ENCODE measurements around the gene DPM3. TPM values are rescaled to one million over a fixed set of nuclear protein-coding genes. Genes with fewer than 3 reads are reported as not detected.
"Not testable (repeated sequence)": the region's sequence is repeated elsewhere in the genome, so short reads cannot be mapped to it uniquely, and the experiment has no call there.

DPM3 gene
- total RNA-seq (10 to 100 TPM; 46.1 to 70.7 (median 54.4) TPM), polyA plus RNA-seq (100 to 1,000 TPM in 1 of 2 donors, 10 to 100 TPM in 1; 75.4 to 216 TPM)
- long read RNA-seq, donor 1, transcript DPM3-202 (1 exons, 517 nt): minor isoform, 7 of 17 reads
- long read RNA-seq, donor 1, transcript DPM3-203 (2 exons, 409 nt): major isoform, 8 of 17 reads
- long read RNA-seq, donor 1, partial matches to known transcripts: 0 of 17 reads
- long read RNA-seq, donor 1, other reads (novel, unspliced or antisense): 0 of 17 reads
- long read RNA-seq, donor 2, partial matches to known transcripts: 0 of 4 reads
- long read RNA-seq, donor 2, other reads (novel, unspliced or antisense): 0 of 4 reads
- long read RNA-seq, donor 3, transcript DPM3-203 (2 exons, 409 nt): major isoform, 6 of 8 reads
- long read RNA-seq, donor 3, partial matches to known transcripts: 0 of 8 reads
- long read RNA-seq, donor 3, other reads (novel, unspliced or antisense): 0 of 8 reads

GRCh38 chr1:155139895-155140629 lies at the start of gene DPM3:
TSS of gene DPM3 (minus strand) at chr1:155140531. CDS start at chr1:155140240, 291 bp downstream.
- peaks cover 5 to 42% (median 28%) of the 10 kb centered on the region in 12 donors for H3K4me1 ChIP-seq
- TF ChIP-seq POLR2A (IDR thresholded peaks at IDR 0.05) (peak in 1 of 2 donors; percentile 62), CTCF (IDR thresholded peaks at IDR 0.05) (peak in 1 of 12 donors; percentile 6)
- no peaks in the 10 kb centered on the region for H3K27me3 ChIP-seq
- 0 to 1% (median 1%) methylated on average over 40 to 42 of the region's 42 CpGs for WGBS, 4 donors
- H3K36me3 ChIP-seq: peaks cover 0 to 15% (median 0%) of the 10 kb centered on the region in 9 donors
- ATAC-seq (peak; percentile 67 to 84 (median 79)), DNase-seq (peak; percentile 92 to 94 (median 93))
- intact Hi-C loops (cut with DNase I): loop anchor here in 1 of 10 donors (5.0 kb wide), 1 partner anchor 32 kb away; the partner anchor contains the start of genes KRTCAP2 and TRIM46
- peak within 1 kb of the TSS; percentile 37 to 97 (median 90) for H3K27ac ChIP-seq
- peak within 1 kb of the TSS; percentile 62 to 96 (median 84) for H3K4me3 ChIP-seq
- H3K9me3 ChIP-seq: no peaks in the 10 kb centered on the region

GRCh38 chr1:155189926-155190325 lies 49.6 kb upstream of the DPM3 start:
- intact Hi-C loops (cut with DNase I); H3K36me3 ChIP-seq; ATAC-seq; H3K4me3 ChIP-seq; H3K27me3 ChIP-seq; H3K27ac ChIP-seq; H3K9me3 ChIP-seq: not testable (repeated sequence)
- 93 to 96% (median 95%) methylated on average over 15 to 25 of the region's 45 CpGs for WGBS, 4 donors
- DNase-seq: peak in 2 of 5 donors; percentile 6 to 7
- H3K4me1 ChIP-seq: peaks cover 0 to 34% (median 24%) of the 10 kb centered on the region in 12 donors

- WGBS, 4 donors: 80 to 91% (median 89%) methylated on average over 4 to 14 of the region's 14 CpGs
- TF ChIP-seq CTCF (IDR thresholded peaks at IDR 0.05): no peak
- TF ChIP-seq POLR2A (IDR thresholded peaks at IDR 0.05): no peak
- Histone ChIP-seq H3K27me3 (no peaks in the 10 kb centered on the region), H3K27ac (no peak overlapping the region), H3K9me3 (no peaks in the 10 kb centered on the region), H3K36me3 (no peaks in the 10 kb centered on the region), H3K4me3 (no peak overlapping the region), H3K4me1 (peaks cover 0 to 25% (median 13%) of the 10 kb centered on the region in 12 donors)
- ATAC-seq (no peak), DNase-seq (peak in 3 of 5 donors; percentile 11 to 28 (median 22))
- intact Hi-C loops (cut with DNase I): no loop called here
These were observed 47.9 kb upstream of the DPM3 start for GRCh38 chr1:155188268-155188667.

GRCh38 chr1:155187456-155187891 lies 47.1 kb upstream of the DPM3 start:
- DNase-seq (peak in 2 of 5 donors; percentile 11 to 55), ATAC-seq (no peak)
- Histone ChIP-seq H3K9me3 (no peaks in the 10 kb centered on the region), H3K4me1 (peaks cover 0 to 17% (median 8%) of the 10 kb centered on the region in 12 donors), H3K27ac (no peak overlapping the region), H3K4me3 (no peak overlapping the region), H3K27me3 (no peaks in the 10 kb centered on the region), H3K36me3 (no peaks in the 10 kb centered on the region)
- intact Hi-C loops (cut with DNase I): no loop called here
- TF ChIP-seq CTCF (IDR thresholded peaks at IDR 0.05): no peak
- TF ChIP-seq POLR2A (IDR thresholded peaks at IDR 0.05): no peak
- WGBS, 4 donors: 75 to 84% (median 80%) methylated on average over 14 to 16 of the region's 16 CpGs
